GM18951 (cell line): ENCODE results near the gene RASA3.

Experiments used
- POLR2A ChIP-seq: IDR thresholded peaks from 4 replicates; pipeline ENCODE4 v1.6.1; 2011; ENCODE audit warnings: mild to moderate bottlenecking; ENCODE audit not compliant: insufficient read length, insufficient read depth; ENCODE audit errors: extremely low read depth
- in situ Hi-C: fragments of 300-500 bp; cut with MboI; formaldehyde crosslinking; loops from one replicate; pipeline ENCODE4 v1.12.0; 2022; ENCODE audit warnings: low sequenced_read_pairs, mixed read lengths, inconsistent platforms; ENCODE audit not compliant: unreplicated experiment

Gene RASA3

DNA sequence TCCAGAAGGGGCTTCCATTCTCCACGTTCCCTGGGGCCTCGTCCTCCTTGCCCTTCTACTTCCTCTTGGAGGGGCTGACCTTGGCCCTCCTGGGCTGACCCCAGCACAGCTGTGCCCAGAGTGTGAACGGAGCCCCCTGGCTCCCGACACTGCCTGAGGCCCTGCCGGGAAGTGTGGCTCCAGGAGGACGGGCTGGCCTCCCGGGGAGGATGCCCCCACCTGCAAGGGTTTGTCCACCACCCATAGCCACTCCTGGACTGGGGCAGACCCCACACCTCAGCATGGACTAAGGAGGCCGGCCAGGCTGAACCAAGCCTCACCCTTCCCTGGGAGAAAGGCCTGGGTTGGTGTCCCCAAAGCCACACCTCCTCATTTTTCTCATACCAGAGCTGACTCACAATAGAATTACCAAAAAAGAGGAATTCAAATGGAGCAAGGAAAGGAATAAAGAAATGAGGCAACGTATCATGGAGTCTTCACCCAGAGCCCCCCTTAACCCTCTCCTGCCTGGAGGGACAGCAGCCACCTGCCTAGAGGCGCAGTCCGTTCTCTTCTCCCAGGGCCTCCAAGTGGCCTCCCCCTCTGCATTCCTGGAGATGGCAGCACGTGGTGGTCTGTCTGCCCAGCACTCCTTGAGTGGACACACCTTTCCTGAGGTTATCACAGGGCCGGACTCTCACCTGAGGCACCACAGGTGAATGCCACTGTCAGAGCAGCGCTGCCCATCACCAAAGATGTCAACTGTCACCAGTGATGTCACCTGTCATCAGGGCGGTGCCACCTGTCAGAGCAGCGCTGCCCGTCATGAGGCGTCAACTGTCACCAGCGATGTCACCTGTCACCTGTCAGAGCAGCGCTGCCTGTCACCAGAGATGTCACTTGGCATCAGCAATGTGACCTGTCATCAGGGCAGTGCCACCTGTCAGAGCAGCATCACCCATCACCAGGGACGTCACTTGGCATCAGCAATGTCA lies 155.4 kb downstream of the RASA3 start:
- in situ Hi-C loops = no loop called here
- TF ChIP-seq POLR2A = no peak

- no peak for TF ChIP-seq POLR2A
- in situ Hi-C loops = no loop called here
Observed at GRCh38 chr13:113975416-113975815, 157.0 kb downstream of the RASA3 start.

DNA sequence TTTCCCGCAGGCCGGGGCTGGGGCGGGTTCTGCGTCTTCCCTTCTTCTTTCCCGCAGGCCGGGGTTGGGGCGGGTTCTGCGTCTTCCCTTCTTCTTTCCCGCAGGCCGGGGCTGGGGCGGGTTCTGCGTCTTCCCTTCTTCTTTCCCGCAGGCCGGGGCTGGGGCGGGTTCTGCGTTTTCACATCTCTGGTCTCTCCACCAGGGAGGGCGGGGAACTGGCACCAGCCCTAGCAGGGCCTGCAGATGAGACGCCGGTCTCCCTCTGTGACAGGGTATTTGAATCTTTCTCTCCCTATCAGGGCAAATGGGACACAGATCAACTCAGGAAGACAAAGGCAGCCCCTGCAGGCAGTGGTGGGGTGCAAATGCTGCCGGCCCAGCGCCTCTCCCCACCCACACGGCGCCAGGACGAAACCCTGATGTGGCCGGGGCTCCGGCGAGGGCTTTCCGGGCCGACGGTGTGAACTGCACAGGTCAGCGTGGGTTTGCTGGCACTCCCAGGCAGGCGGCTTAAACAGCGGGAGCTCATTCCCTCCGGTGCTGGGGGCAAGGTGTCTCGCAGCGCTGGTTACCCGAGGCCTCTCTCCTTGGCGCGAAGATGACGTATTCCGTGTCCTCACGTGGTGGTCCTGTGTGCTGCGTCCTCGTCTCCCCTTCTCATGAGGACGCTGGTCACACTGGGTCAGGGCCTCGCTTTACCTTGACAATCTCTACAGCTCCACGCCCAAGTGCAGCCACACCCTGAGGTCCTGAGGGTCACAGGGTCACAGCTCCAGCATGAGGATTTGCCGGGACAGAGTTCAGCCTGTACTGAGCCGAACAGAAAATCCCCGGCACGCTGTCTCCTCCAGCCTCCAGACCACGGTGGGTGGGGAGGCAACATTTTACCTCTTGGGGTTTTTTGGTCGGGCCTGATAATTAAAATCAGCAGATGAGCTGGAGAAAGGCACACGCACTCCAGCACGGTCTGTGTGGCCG lies 157.8 kb downstream of the RASA3 start:
- in situ Hi-C loops = no loop called here

DNA sequence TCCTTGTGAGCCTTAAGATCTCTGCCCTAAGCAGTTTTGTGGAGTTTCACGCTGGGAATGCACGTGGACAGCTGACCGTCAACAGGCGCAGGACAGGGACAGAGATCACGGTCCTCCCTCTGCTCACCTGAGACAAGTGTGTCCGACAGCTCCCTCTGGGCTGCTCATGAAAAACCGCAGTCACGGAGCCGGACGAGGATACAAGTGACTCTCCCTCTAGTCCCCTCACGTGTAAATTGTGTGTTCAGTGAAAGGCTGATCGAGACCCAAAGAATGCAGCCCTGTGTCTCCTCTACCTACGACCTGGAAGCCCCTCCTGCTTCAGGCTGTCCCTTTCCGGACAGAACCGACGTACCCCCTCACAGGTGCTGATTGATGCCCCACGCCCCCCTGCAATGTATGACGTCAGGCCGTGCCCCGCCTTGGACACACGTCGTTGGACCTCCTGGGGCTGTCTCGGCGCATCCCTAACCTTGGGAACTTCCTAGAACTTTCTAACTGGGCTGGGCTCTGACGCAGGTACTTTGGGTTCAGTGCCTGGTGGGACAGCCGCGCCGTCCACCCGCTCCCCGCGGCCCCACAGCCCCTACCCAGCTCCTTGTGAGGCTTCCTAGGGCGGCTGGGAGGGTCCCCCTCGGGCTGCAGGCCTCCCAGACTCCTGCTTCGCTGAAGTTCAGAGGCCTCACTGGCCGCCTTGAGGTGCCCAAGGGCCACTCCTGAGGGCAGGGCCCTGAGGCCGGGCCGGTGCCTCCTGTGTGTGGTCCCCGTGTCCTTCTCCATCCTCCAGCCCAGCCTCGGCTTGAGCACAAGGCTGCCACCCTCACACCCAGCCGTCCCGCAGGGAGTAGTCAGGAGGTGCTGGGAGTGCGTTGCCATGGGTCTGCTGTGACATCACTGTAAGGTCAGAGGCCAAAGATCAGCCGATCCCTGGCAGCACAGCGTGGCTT lies 158.9 kb downstream of the RASA3 start, which contains the start of gene C13orf46:
C13orf46 (minus strand) TSS at position 859 of the 947 bp plus-strand sequence; CDS start at position 780, 79 bp downstream.
- in situ Hi-C loops = no loop called here
- TF ChIP-seq POLR2A = no peak

More for the DNA sequence above, 157.8 kb downstream of the RASA3 start:
- no peak for TF ChIP-seq POLR2A

DNA sequence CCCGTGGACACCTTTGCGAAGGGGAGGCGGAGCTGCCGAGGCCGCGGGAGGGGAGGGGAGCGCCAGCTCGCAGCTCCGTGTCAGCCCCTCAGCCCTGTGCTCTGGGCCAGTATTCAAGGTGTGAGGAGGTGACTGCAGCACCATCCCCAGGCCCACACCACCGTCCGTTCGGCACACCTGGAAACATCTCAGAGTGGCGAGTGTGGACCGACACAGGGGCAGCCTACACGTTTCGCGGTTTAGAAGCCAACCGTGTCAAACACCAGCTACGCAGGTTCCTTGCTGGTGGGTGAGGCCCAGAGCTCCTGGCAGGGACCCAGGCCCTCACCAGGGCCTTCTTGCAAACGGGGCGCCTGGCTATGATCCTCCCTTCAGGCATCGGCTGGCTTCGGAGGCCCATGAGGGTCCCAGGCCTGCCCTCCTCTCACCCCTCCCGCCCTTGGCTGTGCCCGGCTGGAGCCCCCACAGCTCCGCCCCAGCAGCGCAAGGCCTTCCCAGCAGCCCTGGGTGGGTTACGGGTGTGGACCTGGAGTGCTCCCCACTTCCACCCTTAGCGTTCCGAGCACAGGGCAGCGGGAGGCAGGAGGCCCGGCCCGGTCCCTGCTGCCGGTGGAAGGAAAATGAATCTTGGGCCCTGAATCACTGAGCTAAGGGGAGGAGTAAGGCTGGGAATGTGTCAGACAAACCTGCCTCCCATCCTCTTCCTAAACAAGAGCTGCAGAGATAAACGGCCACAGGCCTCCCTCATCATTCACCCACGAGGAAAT lies 159.8 kb downstream of the RASA3 start:
- TF ChIP-seq POLR2A = no peak
- in situ Hi-C loops = no loop called here

DNA sequence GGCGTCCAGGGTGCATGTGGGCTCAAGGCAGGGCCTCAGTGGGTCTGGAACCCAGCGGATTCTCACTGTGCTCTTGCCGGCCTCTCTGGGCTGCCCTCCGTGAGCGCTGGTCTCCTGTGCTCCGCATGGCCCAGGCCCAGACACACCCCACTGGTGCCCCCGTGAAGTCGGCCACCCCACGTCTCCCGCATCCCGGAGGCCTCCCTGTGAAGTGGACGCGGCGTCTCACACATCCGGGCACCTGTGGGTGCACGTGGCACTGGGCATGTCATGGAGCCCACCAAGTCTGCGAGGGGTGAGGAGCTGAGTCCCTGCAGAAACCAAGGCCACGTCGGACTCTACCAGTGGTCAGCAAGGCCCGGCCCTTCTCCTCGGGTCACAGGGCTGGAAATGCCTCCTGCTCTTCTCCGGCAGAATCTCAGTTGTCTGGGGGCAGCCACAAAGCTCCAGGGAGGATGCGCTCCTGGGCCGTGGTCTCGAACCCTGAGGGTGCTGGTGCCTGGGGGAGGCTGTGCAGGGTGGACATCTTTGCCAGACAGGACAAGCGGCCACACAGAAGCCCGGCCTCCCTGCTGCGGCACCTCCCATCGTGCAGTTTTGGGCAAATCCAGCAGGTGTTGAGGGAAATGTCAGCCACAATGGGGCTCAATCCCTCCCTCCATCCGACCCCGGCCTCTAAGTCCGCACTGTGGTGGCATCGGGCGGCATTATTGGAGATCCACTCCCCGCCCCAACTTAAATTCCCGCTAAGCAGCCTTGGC lies 160.8 kb downstream of the RASA3 start:
- in situ Hi-C loops = no loop called here
- no peak for TF ChIP-seq POLR2A

GRCh38 chr13:113970810-113971470 lies 161.5 kb downstream of the RASA3 start:
- in situ Hi-C loops = no loop called here
- no peak for TF ChIP-seq POLR2A

GRCh38 chr13:113969973-113970611 lies 162.3 kb downstream of the RASA3 start:
- in situ Hi-C loops = no loop called here
- TF ChIP-seq POLR2A = no peak

- no peak for TF ChIP-seq POLR2A
- in situ Hi-C loops = no loop called here
Observed at GRCh38 chr13:113969311-113969972, 163.0 kb downstream of the RASA3 start.
